ENCODE measurements around the gene TSTD1. TPM values are rescaled to one million over a fixed set of nuclear protein-coding genes. Genes with fewer than 3 reads are reported as not detected.
"Not testable (repeated sequence)": the region's sequence is repeated elsewhere in the genome, so short reads cannot be mapped to it uniquely, and the experiment has no call there.

The TSTD1 gene
- polyA plus RNA-seq, 1 donor, result 44.4 TPM

- peak; percentile 58 for DNase-seq
These were observed 6.4 kb upstream of the TSTD1 start for GRCh38 chr1:161044908-161045735.

- no peak for DNase-seq
These were observed 5.8 kb upstream of the TSTD1 start for GRCh38 chr1:161044535-161044907.

GRCh38 chr1:161039546-161039945, 782 bp upstream of the TSTD1 start:
- no peak for DNase-seq

- DNase-seq, result no peak
These were observed 386 bp upstream of the TSTD1 start for GRCh38 chr1:161039154-161039545.

GRCh38 chr1:161037661-161038522, 872 bp downstream of the TSTD1 start:
- DNase-seq, result no peak

- no peak for DNase-seq
These were observed 5.0 kb downstream of the TSTD1 start for GRCh38 chr1:161033751-161034150.

GRCh38 chr1:161032409-161032808, 6.4 kb downstream of the TSTD1 start:
- DNase-seq, result no peak

GRCh38 chr1:161031874-161032273, 6.9 kb downstream of the TSTD1 start:
- no peak for DNase-seq

- DNase-seq, result not testable (repeated sequence)
These were observed 9.3 kb downstream of the TSTD1 start for GRCh38 chr1:161029466-161029865.

GRCh38 chr1:161026954-161027353, 11.8 kb downstream of the TSTD1 start:
- not testable (repeated sequence) for DNase-seq

- not testable (repeated sequence) for DNase-seq
These were observed 16.3 kb downstream of the TSTD1 start for GRCh38 chr1:161022432-161022831.

GRCh38 chr1:161021970-161022353, 16.8 kb downstream of the TSTD1 start:
- no peak for DNase-seq

GRCh38 chr1:161021165-161021969, 17.4 kb downstream of the TSTD1 start:
- DNase-seq, result peak; percentile 82

- peak; percentile 37 for DNase-seq
These were observed 18.1 kb downstream of the TSTD1 start, which contains the start of gene F11R for GRCh38 chr1:161020509-161021164. TSS of gene F11R (minus strand) at chr1:161021152. CDS start at chr1:161021073, 79 bp downstream.

GRCh38 chr1:161019751-161020495, 18.8 kb downstream of the TSTD1 start:
- DNase-seq, result no peak

GRCh38 chr1:161019111-161019660, 19.6 kb downstream of the TSTD1 start:
- not testable (repeated sequence) for DNase-seq

GRCh38 chr1:161018631-161018930, 20.2 kb downstream of the TSTD1 start:
- DNase-seq, result no peak

GRCh38 chr1:161017756-161018630, 20.8 kb downstream of the TSTD1 start:
- DNase-seq, result no peak

GRCh38 chr1:161017181-161017580, 21.6 kb downstream of the TSTD1 start:
- DNase-seq, result not testable (repeated sequence)

GRCh38 chr1:161016683-161017082, 22.1 kb downstream of the TSTD1 start:
- not testable (repeated sequence) for DNase-seq
